ENCODE data around the gene ANKS6. TPM values are rescaled to one million over a fixed set of nuclear protein-coding genes. Genes with fewer than 3 reads are reported as not detected.

ANKS6 gene
- total RNA-seq, 1 experiment from 2014 or later = 46.3 TPM

GRCh38 chr9:98760231-98760630 lies 36.1 kb downstream of the ANKS6 start:
- Histone ChIP-seq H2BK120ac (ENCODE audit: low read depth, low read length, poor library complexity, severe bottlenecking) (no peak overlapping the region), H3K18ac (ENCODE audit: insufficient read length, low read depth, low read length) (no peak overlapping the region), H4K20me1 (ENCODE audit: control insufficient read depth, insufficient read depth, insufficient read length) (no peaks in the 10 kb centered on the region), H3K79me1 (ENCODE audit: insufficient read depth, low read depth, low read length, poor library complexity, severe bottlenecking) (no peaks in the 10 kb centered on the region), H3K4me2 (ENCODE audit: insufficient read depth, insufficient read length, low read length) (no peak overlapping the region), H2AK5ac (ENCODE audit: insufficient read length, low read length) (no peak overlapping the region), H3K27ac (ENCODE audit: insufficient read length, low read depth, low read length) (no peak overlapping the region), H4K91ac (ENCODE audit: insufficient read length, low read depth, low read length) (no peak overlapping the region), H3K14ac (ENCODE audit: insufficient read depth, low read length) (no peak overlapping the region), H3K4me1 (ENCODE audit: insufficient read depth, low read length) (no peaks in the 10 kb centered on the region), H3K9ac (ENCODE audit: extremely low read depth, insufficient read length, low read length) (no peak overlapping the region), H3K56ac (ENCODE audit: insufficient read length, low read depth, low read length) (no peak overlapping the region), H3K23ac (ENCODE audit: insufficient read length, low read depth, low read length) (no peak overlapping the region), H2BK20ac (ENCODE audit: low read depth, low read length, poor library complexity, severe bottlenecking) (no peak overlapping the region), H3K23me2 (ENCODE audit: insufficient read length, low read depth, low read length, poor library complexity, severe bottlenecking) (no peaks in the 10 kb centered on the region), H4K8ac (replicated peaks; ENCODE audit: insufficient read length, low read depth, low read length) (no peak overlapping the region), H3K79me2 (ENCODE audit: insufficient read depth, low read length) (no peaks in the 10 kb centered on the region), H3K27me3 (ENCODE audit: insufficient read depth, low read length) (no peaks in the 10 kb centered on the region), H3T11ph (ENCODE audit: low read length) (no peak overlapping the region), H2BK15ac (ENCODE audit: low read depth, low read length) (no peak overlapping the region), H2AFZ (ENCODE audit: low read length) (no peak overlapping the region), H3K9me3 (ENCODE audit: control insufficient read depth, low read depth, low read length) (no peaks in the 10 kb centered on the region), H2BK12ac (ENCODE audit: insufficient read length, low read depth, low read length) (no peak overlapping the region), H2BK5ac (ENCODE audit: insufficient read length, low read length) (no peak overlapping the region), H3K4ac (ENCODE audit: low read depth, low read length) (no peak overlapping the region), H4K5ac (ENCODE audit: insufficient read length, low read depth, low read length) (no peak overlapping the region)
- H3K4me1 Mint-ChIP-seq = no peaks in the 10 kb centered on the region
- H3K9me3 Mint-ChIP-seq = peaks cover 12 to 14% of the 10 kb centered on the region in 2 experiments
- no peak overlapping the region for H3K4me3 Mint-ChIP-seq
- no peak overlapping the region for H3K27ac Mint-ChIP-seq
- peaks cover 36 to 52% (median 49%) of the 10 kb centered on the region in 3 experiments for H3K36me3 Mint-ChIP-seq (ENCODE audit: insufficient read depth in 1 of 3, low read depth in 3 of 3)
- TF ChIP-seq CTCF (conservative IDR thresholded peaks at IDR 0.05) = no peak
- DNase-seq = no peak
- no peaks in the 10 kb centered on the region for H3K27me3 Mint-ChIP-seq (ENCODE audit: low read depth)
